Suprapubic skin (tissue), 4 donors: Measurements from ENCODE around the gene QDPR. TPM values are rescaled to one million over a fixed set of nuclear protein-coding genes. Genes with fewer than 3 reads are reported as not detected.

ENCODE experiments used
- DNase-seq, 2 donors: peaks; one replicate each; pipeline ENCODE4 v3.0.0-alpha.2; 2019; ENCODE audit warnings: low spot score in 2 of 2
- H3K27ac ChIP-seq: fragments of 200-600 bp; sonication (generic); one replicate; pipeline ENCODE4 v1.5.1; 2019
- H3K27me3 ChIP-seq: fragments of 200-600 bp; sonication (generic); one replicate; pipeline ENCODE4 v1.5.1; 2019
- H3K36me3 ChIP-seq: fragments of 200-600 bp; sonication (generic); one replicate; pipeline ENCODE4 v1.5.1; 2019
- H3K4me1 ChIP-seq: fragments of 200-600 bp; sonication (generic); one replicate; pipeline ENCODE4 v1.5.1; 2019
- H3K4me3 ChIP-seq: fragments of 200-600 bp; sonication (generic); one replicate; pipeline ENCODE4 v1.5.1; 2019; ENCODE audit warnings: mild to moderate bottlenecking
- H3K9me3 ChIP-seq: fragments of 200-600 bp; sonication (generic); one replicate; pipeline ENCODE4 v1.5.1; 2019
- EP300 ChIP-seq: sonication (generic); formaldehyde crosslinking; IDR thresholded peaks from one replicate; pipeline ENCODE4 v1.6.1; 2017; ENCODE audit warnings: antibody characterized with exemption
- POLR2A ChIP-seq, 2 donors: fragments of 450-650 bp; IDR thresholded peaks; one replicate each; pipeline ENCODE4 v1.6.1; 2017; ENCODE audit warnings: antibody characterized with exemption in 2 of 2, mild to moderate bottlenecking in 2 of 2, moderate library complexity in 2 of 2
- POLR2AphosphoS5 ChIP-seq, 3 donors: sonication (generic); formaldehyde crosslinking; IDR thresholded peaks; one replicate each; pipeline ENCODE4 v1.6.1; 2017; ENCODE audit warnings: antibody characterized with exemption in 3 of 3
- WGBS: methylation state at CpG from one replicate; pipeline ENCODE4 v1.1.5; 2018; 5-methylcytosine and 5-hydroxymethylcytosine counted together
- total RNA-seq, 4 donors: library from RNA; depleted of rRNA; stranded (reverse); fragments of >200 nt; gene quantifications; one replicate each; pipeline ENCODE4 v1.1.0, GENCODE V29; 2016
- TF ChIP-seq, protein P1 (sequence below), 2 donors: fragments of 200-600 bp in 1 of 2; fragments of 450-650 bp in 1 of 2; sonication (generic) in 1 of 2; IDR thresholded peaks; one replicate each; pipeline ENCODE4 v1.5.1; 2016 to 2019; ENCODE audit warnings: antibody characterized with exemption in 2 of 2, mild to moderate bottlenecking in 1 of 2, moderate library complexity in 1 of 2

Gene QDPR
- total RNA-seq, 4 donors from 2014 or later: 5.1 to 15.7 (median 9.5) TPM

DNA sequence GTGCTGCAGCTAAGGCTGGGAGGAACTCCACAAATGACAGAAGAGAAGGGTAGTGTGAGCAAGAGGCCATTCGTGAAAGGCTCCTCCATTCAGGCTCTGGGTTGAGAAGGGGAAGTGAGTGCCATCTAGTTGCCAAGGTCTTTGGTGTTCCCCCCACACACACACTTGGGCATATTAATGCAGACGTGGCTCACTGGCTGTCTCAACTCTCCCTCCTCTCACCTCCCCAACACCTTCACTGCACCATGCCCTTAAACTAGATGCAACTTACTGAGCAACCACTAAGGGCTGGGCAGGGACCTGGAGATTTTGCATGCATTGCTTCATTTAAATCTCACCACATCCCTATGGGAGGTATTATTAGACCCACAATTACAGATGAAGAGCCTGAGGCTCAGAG is 11.8 kb upstream of the QDPR start:
- no peaks in the 10 kb centered on the region for H3K36me3 ChIP-seq
- no peaks in the 10 kb centered on the region for H3K9me3 ChIP-seq
- 28% methylated on average over 2 of the region's 2 CpGs for WGBS
- no peak overlapping the region for H3K4me3 ChIP-seq
- H3K27ac ChIP-seq: no peak overlapping the region
- TF ChIP-seq EP300 (no peak), POLR2A (IDR thresholded peaks at IDR 0.05) (no peak), POLR2AphosphoS5 (IDR thresholded peaks at IDR 0.05) (no peak)
- TF ChIP-seq, protein P1, sequence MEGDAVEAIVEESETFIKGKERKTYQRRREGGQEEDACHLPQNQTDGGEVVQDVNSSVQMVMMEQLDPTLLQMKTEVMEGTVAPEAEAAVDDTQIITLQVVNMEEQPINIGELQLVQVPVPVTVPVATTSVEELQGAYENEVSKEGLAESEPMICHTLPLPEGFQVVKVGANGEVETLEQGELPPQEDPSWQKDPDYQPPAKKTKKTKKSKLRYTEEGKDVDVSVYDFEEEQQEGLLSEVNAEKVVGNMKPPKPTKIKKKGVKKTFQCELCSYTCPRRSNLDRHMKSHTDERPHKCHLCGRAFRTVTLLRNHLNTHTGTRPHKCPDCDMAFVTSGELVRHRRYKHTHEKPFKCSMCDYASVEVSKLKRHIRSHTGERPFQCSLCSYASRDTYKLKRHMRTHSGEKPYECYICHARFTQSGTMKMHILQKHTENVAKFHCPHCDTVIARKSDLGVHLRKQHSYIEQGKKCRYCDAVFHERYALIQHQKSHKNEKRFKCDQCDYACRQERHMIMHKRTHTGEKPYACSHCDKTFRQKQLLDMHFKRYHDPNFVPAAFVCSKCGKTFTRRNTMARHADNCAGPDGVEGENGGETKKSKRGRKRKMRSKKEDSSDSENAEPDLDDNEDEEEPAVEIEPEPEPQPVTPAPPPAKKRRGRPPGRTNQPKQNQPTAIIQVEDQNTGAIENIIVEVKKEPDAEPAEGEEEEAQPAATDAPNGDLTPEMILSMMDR (IDR thresholded peaks at IDR 0.05): no peak
- no peaks in the 10 kb centered on the region for H3K4me1 ChIP-seq
- peaks cover 17% of the 10 kb centered on the region for H3K27me3 ChIP-seq
- no peak for DNase-seq

DNA sequence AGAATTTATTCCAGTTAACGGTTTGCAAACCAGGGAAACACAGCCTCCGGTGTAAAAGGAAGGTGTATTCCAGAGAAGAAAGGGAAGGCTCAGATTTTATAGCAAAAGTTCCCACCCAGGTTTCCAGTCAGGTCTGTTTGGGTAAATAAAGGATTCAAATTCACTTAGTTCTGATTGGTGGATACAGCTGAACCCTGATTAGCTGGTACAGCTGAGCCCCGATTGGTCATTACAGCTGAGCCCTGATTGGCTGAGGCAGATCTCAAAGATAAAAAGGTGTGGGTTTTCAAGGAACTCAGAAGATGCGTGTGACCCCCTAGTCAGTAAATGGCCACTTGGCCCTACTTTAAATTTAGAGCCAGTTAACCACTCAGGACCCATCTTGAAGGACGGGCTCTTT is 9.7 kb upstream of the QDPR start:
- no peak for TF ChIP-seq POLR2A (IDR thresholded peaks at IDR 0.05)
- no peak for TF ChIP-seq EP300
- TF ChIP-seq POLR2AphosphoS5 (IDR thresholded peaks at IDR 0.05): no peak
- H3K36me3 ChIP-seq: no peaks in the 10 kb centered on the region
- DNase-seq: no peak
- no peaks in the 10 kb centered on the region for H3K9me3 ChIP-seq
- WGBS: 89% methylated on average over 5 of the region's 5 CpGs
- H3K27ac ChIP-seq: no peak overlapping the region
- H3K27me3 ChIP-seq: peaks cover 17% of the 10 kb centered on the region
- no peaks in the 10 kb centered on the region for H3K4me1 ChIP-seq
- no peak overlapping the region for H3K4me3 ChIP-seq

DNA sequence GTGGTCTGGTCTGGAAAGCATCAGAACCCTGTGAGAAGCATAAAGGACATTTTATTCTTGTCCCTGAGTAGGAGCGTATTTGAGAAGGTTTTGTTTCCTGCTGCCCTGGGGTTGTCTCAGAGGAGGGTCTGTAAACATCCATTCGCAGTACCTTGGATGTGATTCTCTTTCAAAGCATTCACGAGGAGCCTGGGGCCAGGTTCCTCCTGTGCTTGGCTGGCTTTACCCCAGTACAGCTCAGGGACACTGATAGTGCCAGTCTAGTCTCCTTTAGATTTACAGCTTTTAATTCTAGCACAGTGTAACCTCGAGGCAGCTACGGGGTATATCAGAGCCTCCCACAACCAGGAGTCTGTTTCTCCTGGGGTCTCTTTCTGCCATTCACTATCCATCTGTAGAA is 5.8 kb upstream of the QDPR start:
- H3K9me3 ChIP-seq: no peaks in the 10 kb centered on the region
- WGBS: 33% methylated on average over 5 of the region's 5 CpGs
- H3K4me1 ChIP-seq: peaks cover 4% of the 10 kb centered on the region
- H3K27me3 ChIP-seq: peaks cover 10% of the 10 kb centered on the region
- no peak for TF ChIP-seq POLR2A (IDR thresholded peaks at IDR 0.05)
- TF ChIP-seq EP300: no peak
- TF ChIP-seq POLR2AphosphoS5 (IDR thresholded peaks at IDR 0.05): no peak
- TF ChIP-seq, protein P1 (IDR thresholded peaks at IDR 0.05): no peak
- H3K4me3 ChIP-seq: no peak overlapping the region
- no peak for DNase-seq
- no peaks in the 10 kb centered on the region for H3K36me3 ChIP-seq
- no peak overlapping the region for H3K27ac ChIP-seq

DNA sequence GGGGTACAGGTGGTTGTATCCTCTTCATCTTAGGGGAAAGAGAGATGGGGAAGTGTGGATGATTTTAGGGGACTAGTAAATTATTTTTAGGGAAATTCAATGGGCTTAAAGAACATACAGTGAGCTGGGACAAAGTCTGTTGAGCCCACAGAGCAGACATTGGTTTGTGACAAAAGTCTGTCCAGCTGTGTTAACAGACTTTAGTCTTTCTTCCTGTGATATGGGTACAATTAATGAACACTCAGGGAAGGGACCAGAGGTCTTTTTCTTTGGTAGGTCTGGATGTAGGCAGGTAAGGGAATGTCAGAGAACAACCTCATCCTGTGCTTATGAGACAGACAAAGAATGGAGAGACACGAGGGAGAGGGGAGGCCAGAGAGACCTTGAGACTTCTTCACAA is 5.1 kb upstream of the QDPR start:
- no peak overlapping the region for H3K27ac ChIP-seq
- H3K27me3 ChIP-seq: peaks cover 10% of the 10 kb centered on the region
- TF ChIP-seq EP300 (no peak), POLR2A (IDR thresholded peaks at IDR 0.05) (no peak), POLR2AphosphoS5 (IDR thresholded peaks at IDR 0.05) (no peak)
- TF ChIP-seq, protein P1 (IDR thresholded peaks at IDR 0.05): no peak
- DNase-seq: no peak
- 55% methylated on average over 1 of the region's 1 CpG for WGBS
- no peak overlapping the region for H3K4me3 ChIP-seq
- no peaks in the 10 kb centered on the region for H3K9me3 ChIP-seq
- H3K4me1 ChIP-seq: peaks cover 10% of the 10 kb centered on the region
- no peaks in the 10 kb centered on the region for H3K36me3 ChIP-seq

DNA sequence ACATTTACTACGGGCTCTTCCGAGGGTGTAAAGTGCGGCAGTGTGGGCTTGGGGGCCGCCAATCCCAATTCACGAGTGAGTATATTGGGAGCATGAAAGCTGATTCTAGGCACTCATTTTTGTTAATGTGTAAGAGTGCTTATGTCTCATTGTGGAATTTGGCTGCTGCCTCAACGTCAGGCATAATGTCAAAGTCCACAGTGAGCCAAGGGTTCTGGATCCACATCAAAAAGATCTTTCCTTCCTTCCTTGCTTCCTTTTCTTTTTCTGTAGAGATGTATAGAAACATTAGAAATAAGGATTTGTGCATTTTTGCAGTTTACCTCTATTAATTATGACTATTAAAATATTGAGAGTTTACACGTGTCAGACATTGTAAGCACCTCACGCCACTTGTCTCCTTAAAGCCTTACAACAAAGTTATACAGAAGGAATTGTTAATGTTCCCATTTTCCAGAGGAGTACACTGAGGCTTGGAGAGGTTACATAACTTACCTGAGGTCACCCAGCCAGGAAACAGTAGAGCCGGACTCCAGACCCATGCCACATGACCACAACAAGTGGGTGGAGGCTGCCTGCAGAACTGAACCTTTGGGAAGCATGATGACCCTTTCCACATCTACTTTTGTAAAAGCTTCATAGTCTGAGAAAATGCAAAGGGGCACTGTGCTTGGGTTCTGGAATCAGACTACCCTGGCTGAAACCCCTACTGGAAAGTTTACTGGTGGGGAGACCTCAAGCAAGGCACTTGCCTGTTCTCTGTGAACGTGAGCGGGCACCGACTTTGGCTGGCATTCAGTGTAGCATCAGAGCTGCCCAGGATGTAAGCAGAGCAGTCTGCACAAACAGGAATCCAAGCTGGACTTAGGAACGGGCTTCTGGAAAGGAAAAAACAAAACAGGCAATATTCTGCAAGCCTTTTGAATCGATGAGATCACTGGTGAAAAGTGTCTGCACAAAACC is 3.8 kb upstream of the QDPR start:
- Histone ChIP-seq H3K9me3 (no peaks in the 10 kb centered on the region), H3K4me3 (no peak overlapping the region), H3K4me1 (peaks cover 16% of the 10 kb centered on the region), H3K36me3 (no peaks in the 10 kb centered on the region), H3K27me3 (peaks cover 10% of the 10 kb centered on the region), H3K27ac (no peak overlapping the region)
- TF ChIP-seq POLR2A (IDR thresholded peaks at IDR 0.05): no peak
- no peak for TF ChIP-seq POLR2AphosphoS5 (IDR thresholded peaks at IDR 0.05)
- TF ChIP-seq, protein P1 (IDR thresholded peaks at IDR 0.05): no peak
- no peak for TF ChIP-seq EP300
- WGBS: 77% methylated on average over 14 of the region's 14 CpGs
- DNase-seq: no peak
